ENCODE results near the gene IL1RAPL1.
"Not testable (repeated sequence)": the region's sequence is repeated elsewhere in the genome, so short reads cannot be mapped to it uniquely, and the experiment has no call there.

Gene IL1RAPL1

DNA sequence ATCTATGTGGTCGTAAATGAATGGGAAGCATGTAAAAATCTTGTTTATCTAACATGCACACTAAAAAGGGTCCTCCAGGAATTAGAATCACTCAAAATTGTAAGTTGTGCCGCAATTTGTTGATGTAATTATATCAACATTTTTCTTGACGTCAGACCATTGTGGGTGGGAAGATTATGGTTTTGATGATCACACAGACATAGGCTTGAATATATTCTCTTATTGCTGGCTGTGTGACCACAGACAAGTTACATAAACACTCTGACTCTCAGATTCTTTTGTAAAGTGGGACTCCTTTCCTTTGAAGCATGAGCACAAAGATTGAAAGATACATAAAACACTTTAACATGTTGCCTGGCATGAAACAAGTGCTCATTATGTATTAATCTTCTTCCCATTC, 51.5 kb downstream of the IL1RAPL1 start:
- DNase-seq, result no peak

DNA sequence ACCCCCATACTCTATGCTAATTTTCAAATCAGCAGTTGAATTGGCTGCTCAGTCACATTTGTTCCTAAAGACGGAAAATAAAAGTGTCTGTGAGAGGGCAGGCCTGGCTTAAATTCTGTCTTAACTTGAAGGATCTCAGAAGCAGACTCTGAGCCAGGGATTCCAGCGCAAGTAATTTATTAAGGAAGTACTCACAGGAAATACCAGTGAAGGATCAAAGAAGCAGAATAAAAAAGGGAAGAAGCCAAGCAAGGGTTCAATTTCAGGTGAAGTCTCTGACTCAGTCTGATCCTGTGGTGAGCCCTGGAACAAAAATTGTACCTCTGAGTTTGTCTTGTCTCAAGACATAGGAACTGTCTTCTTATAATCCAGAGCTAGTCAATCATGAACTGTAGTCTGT, 52.2 kb downstream of the IL1RAPL1 start:
- DNase-seq, result no peak

DNA sequence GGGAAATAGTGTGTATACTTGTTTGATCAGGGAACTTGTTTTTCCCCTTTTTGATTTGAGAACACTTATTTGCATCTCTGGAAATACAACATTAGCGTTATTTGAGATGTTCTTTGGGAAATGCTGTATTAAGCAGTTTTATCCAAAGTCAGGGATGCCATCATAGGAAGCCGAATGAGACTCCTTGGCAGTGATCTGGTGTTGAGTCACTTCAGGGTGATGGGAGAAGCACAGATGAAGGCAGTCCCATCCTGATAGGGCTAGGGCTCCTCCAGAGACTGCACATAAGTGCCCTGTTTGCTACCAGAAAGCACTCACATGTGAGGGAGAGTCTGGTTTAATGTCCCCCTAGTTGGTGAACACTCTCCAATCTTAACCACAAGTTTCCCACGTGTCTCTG, 62.3 kb downstream of the IL1RAPL1 start:
- no peak for DNase-seq

DNA sequence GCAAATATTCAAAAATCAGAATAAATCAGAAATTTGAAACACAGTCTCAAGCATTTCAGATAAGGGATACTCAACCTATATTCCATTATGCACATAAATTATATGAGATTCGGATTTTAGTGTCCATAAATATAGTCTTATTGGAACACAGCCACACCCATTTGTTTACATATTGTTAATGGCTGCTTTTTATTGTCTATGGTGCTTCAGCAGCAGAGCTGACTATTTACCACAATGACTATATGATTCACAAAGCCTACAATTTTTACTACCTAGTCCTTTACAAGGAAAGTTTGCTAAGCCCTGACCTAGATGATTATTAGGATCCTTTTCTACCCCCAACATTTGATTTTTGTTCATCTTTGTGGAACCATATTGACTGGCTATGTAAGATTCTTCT, 63.9 kb downstream of the IL1RAPL1 start:
- no peak for DNase-seq

DNA sequence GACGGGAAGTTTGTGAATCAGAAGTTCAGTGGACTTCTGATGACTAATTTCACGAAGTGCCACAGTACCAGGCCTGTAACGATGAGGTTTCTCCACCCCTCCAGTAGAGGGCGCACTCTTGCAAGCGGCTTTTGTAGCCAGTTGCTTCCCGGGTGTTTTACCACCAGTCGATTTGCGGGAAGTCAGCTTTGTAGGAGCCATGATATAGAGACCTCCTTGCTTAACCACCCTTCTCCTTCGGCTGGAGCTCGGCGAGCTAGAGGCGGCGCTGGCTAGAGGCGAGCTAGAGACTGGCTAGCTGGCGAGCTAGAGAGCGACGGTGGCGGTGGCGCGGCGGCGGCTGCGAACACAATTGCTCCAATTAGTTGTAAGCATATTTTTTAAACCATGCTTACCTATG, 72.0 kb downstream of the IL1RAPL1 start:
- no peak for DNase-seq

DNA sequence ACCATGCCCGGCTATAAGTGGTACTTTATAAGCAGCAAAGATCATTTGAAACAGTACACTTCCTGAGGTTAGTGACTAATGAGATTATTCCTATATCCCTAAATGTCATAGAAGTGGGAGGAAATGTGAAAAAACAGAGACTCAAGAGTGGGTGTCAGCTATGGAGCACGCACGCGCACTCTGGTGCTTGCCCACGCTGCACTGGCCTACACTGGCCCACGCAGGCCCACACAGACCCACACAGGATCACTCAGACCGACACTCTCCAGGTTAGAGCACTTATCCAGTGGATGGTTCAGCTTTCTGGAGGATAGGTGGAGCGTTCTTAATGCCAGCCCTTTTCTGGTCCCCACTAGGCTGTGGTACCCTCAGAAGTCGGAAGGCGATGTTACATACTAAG, 78.5 kb downstream of the IL1RAPL1 start:
- DNase-seq, result peak in 1 of 2 experiments; percentile 2

DNA sequence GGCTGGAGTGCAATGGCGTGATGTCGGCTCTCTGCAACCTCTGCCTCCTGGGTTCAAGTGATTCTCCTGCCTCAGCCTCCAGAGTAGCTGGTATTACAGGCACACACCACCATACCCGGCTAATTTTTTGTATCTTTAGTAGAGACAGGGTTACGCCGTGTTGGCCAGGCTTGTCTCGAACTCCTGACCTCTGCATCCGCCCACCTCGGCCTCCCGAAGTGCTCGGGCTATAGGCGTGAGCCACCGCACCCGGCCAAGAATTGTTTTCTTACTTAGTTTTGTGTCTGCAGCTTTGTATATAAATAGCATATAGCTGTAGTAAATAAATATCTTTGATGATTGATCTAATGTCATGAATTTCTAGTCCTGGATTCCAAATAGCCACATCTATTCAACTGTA, 81.1 kb downstream of the IL1RAPL1 start:
- DNase-seq, result no peak

DNA sequence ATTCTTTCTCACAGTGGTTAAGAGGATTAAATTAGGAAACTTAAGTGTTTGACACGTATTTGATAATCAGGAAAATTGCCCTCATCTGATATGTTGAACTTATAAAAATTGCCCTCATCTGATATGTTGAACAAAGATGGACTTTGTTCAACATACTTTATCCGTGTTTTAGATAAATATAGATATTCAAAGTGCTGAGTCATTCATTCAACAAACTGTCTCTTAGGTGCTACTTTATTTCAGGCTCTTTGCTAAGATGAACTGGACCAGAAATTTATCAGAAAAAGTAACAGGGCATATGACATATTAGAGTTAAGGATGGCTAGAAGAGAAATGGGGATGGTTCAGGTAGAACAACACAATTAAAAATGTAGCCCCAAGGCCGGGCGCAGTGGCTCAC, 81.7 kb downstream of the IL1RAPL1 start:
- DNase-seq, result no peak

DNA sequence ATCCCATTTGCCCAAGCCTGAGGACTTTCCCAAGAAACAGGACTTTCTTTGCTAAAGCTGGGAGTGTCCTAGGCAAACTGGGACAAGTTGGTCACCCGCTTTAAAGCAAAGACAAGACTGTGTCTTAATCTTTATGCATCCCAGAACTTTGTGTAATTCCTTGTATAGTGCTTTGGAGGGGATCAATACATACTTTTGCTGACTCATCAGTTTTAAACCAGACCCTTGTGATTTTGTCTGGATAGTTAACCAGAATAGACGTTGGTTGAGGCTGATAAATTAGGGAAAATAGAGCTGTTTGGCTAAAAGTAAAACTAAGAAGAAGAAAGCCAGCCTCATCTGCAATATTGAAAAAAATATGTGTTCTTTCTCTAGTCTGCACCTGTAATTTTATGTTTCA, 82.8 kb downstream of the IL1RAPL1 start:
- DNase-seq, result no peak

DNA sequence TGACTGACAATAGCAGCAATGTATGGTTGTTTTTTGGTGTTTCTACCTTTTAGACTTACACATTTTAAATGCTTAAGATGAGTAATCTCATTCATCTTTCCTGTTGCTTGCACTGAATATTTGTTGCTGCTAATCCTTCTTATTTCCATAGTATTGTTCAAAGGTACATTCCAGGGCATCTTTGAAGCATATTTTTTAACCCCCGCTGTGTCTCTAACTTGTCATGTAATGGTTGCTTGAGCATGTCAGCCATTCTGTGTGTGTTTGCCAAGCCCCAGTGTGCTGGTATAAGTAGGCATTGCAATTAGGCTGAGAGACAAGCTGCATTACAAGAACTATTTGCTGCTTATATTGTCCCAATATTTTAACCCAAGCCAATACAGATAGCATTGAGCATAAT, 87.9 kb downstream of the IL1RAPL1 start:
- DNase-seq, result no peak

DNA sequence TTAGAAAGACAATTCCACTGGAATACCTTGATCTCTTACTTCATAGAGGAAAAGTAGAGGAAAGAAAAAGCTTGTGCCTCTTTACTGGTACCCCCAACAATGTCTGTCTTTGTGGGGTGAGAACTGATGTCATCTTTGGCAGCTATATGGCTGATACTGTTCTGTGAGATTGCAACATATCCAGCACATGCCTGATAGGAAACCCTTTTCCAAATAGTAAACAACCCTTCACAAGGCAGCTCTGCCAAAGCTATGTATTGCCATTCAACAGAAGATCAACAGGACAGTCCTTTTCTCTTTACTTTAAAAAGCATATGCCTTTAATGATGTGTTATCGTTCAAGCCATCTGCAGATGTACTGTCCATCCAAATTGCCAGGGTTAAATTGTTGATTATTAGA, 105.9 kb downstream of the IL1RAPL1 start:
- DNase-seq, result no peak

DNA sequence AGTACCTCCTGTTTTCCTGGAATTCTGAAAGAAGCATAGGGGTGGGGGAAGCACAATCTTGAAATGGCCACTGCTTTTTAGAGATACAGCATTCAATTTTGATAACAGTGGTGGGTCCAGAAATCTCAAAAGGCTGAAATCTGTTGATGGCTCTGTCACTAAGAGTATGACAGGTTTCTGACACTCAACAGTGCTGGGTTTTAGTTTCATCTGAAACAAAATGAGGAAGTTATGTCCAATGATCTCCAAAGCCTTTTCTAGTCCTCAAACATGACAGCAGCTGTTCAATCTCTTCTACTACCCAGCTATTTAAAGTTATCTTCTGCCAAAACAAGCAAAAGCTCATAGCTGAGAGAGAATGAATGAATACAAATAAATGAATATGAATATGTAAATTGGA, 110.5 kb downstream of the IL1RAPL1 start:
- peak in 1 of 2 experiments; percentile 3 for DNase-seq

DNA sequence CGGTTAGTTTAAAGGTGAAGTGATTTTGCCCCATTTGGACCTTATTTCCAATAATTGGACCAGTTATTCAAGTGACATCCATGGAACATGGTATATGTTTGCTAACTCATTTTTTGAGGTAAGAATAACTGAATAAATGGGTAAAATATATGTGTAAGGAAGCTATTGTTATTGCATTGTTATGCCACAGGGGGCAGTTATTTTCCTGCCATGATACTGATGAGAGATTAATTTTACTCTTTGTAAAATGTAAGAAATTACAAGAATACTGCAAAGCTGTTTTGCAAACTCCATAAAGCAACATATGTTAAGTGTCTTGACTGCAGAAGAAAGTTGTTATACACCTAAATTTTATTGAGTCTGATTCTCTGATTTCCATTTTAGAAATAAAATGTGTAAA, 114.0 kb downstream of the IL1RAPL1 start:
- DNase-seq, result no peak

DNA sequence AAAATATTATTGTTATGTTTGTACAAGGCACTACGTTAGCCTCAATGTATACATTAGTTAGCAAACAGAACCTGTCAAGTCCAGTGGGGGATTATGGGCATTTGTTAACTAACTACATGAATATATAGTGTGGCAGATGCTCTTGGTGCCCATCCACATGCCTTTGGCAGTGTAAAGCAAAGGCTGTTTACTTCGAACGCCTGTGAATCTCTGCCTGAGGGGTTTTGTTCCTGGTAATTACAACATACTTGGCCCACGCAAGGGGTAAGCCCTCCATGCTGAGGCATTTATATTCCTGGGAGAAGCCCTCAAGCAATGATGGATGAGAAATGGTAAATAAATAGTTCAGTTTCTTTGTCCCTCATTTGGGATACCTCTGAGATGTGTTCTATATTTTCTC, 119.7 kb downstream of the IL1RAPL1 start:
- DNase-seq, result peak in 1 of 2 experiments; percentile 1

DNA sequence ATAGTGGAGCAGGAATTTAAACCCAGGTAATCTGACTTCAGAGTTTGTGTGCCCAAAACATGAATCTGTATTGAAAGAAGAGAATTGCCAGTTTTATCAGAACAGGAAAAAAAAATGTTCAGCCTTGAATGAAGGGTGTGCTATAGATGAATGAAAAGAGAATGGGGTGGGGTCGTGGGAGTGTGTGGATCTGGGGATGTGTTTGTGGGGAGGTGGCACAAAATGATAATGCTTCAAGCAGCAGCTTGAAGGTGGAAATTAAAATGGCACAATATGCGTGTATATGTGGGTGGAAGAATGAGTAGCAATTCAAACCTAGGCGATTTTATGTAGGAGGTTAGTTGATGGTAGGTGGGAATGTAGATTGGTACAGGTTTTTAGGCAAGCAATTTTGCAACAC, 122.2 kb downstream of the IL1RAPL1 start:
- DNase-seq, result no peak

DNA sequence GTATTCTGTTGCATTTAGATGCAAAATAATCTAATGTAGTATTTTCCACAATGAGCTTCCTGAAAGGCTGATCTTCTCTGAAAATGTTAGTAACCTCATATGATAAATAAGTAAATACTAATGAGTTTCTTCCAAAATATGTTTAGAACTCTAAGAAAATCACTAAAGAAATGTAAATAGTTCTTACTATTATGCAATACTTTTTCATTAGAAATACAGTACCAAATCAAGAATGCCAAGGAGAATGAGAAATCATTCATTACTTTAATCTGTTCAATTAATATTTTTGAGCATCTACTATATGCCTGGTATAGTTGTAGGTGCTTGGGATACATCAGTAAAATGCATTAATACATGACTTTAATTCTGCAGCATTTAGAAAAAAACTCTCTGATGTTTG, 130.6 kb downstream of the IL1RAPL1 start:
- DNase-seq, result no peak

DNA sequence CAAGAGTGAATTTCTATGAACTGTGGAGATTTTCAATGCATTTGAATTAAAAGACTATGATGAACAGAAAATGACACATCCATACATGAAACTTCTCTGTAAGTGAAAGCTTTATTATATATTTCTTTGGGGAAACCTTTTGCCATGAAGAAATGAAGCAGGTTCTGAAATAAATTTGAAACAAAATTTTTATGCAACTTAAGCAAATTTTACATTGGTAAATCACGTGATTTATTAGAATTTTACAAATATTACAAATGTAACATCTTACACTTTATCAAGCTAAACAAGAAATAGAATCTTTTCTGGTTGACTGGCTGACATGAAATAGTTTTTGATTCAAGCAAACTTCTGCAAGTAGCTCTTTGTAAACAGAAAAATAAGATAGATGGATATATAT, 131.2 kb downstream of the IL1RAPL1 start:
- no peak for DNase-seq

DNA sequence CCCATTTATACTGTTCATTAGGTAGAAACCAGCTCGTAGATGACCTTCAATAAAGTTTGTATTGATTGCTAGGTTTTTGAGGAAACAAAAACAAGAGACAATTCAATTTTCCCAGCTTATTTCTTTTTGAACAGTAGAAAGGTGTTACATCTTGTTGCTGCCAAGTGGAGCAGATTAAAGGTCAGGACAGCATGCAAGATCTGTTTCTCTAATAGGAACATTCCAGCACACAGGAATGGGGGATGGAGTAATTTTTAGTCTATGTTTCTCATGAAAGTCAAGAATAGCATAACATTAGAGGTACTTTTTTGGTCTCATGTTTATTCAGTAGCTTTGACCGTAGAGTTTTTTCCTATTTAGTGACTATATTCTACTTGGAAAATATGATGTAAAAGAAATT, 132.4 kb downstream of the IL1RAPL1 start:
- DNase-seq, result no peak

DNA sequence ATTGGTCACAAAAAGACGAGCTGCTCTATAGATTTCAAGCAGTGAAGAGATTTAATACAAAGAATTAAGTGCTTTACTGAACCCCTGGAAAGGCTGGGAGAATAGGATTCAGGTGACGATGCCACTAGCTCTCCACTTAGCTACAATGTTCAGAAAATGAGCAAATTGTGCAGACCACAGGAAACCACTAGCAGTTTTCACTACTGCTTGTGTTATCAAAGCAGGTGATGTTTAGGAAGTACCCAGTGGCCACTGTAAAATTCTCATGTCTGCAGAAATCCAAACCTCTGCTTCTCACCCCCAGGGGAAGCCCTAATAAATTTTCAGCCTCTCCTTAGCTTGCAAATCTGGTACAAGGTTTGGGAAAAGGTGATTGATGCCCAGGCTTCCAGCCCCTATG, 165.1 kb downstream of the IL1RAPL1 start:
- DNase-seq, result peak in 1 of 2 experiments; percentile 8

DNA sequence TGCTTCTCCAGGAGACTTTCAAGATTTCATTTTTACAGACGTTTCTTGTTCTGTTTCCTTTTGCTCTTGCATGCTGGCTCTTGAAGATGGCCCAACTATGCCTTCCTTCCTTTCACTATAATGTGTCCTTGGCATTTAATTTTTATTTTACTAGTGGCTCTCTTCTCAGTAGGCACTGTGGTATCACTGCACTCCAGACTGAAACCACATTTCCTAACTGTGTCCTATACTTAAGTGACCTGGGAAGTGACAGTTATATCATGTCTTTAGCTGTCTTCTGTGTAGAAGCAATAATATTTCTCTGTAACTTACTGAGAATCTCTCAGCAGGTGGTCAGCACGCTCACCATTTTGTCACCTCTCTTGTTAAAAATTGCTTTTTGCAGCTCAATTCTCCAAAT, 168.9 kb downstream of the IL1RAPL1 start:
- no peak for DNase-seq

DNA sequence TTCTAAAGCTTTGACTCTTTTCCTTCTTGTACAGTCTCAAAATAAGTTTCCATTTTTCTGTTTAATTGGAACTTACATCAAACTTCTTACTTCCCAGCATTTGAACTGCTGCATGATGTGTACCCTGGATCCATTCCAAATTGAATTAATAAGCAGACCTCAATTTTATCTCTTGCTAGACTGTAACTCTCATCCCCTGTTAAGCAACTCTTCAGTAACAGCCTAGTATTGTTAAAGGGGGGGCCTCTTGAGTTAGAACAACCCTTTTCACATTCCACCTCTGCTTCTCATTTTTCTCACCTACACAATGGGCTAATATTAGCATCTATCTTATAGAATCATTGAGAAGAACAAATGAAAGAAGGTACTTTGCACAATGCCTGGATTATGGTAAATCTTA, 169.4 kb downstream of the IL1RAPL1 start:
- no peak for DNase-seq

DNA sequence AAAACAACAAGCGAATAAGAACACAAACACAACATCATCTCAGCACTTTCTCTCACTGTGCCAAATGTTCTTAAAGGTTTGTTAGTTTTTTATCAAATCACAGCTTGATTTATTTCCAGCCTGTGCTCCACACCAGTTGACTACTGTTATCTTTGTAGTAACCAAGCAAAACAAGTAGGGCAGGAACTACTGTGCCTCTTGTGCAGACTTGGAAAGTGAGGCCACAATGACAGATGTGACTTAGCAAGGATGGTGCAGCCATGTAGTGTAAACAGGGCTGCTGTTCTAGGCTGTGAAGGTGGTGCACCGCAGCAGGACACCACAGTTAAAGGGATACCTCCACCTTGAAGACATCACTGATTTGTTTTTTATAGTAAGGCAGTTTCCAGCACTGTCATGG, 170.0 kb downstream of the IL1RAPL1 start:
- no peak for DNase-seq

DNA sequence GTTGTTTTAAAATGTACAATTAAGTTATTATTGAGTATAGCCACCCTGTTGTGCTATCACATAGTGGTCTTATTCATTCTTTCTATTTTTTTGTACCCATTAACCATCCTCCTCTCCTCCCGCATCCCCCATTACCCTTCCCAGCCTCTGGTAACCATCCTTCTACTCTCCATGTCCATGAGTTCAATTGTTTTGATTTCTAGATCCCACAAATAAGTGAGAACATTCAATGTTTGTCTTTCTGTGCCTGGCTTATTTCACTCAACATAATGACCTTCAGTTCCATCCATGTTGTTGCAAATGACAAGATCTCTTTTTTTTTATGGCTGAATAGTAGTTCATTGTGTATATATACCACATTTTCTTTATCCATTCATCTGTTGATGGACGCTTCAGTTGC, 179.3 kb downstream of the IL1RAPL1 start:
- not testable (repeated sequence) for DNase-seq

DNA sequence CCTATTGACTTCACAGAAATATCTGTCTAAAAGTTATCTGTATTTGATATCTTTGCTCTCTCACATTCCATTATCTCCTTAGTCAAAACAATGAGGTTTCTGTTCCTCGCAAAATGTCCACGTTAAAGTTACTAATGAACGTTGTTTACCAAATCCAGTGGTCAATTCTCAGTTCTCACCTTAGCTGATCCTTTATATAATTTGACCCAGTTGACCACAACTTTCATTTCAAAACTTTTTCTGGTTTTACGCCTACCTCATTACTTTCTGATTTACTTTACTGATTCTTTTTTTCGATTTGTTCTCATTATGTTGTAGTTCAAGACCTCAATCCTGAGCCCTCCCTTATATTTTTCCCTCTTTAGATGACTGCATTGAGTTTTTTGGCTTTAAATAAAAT, 186.6 kb downstream of the IL1RAPL1 start:
- DNase-seq, result no peak

DNA sequence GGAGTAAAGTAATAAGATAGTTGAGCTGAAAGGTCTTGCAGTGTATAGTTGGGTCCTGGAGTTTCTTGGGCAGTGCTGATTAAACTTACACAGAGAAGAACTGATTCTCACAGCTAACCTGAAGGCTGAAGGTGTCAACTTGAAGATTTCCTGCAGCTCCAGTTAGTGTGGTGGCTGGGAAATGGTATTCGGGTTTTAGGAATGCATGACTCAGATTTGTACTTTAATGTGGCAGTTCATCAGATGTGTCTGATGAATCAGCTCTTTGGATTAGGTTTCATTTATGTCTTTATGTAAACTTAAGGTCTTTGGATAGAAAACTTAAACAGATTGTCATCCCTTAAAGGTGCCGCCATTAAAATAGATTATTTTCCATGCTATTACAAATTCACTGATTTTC, 200.0 kb downstream of the IL1RAPL1 start:
- no peak for DNase-seq

DNA sequence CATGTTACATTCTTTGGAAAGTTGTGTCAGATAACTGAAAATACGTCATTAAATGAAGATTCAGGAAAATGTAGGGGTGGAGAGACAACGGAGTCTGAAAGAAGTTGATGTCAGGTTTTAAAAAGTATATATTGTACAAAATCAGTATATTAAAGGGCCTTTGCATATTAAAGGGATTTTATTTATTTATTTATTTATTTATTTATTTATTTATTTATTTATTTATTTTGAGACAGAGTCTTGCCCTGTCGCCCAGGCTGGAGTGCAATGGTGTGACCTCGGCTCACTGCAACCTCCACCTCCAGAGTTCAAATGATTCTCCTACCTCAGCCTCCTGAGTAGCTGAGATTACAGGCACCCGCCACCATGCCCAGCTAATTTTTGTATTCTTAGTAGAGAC, 213.4 kb downstream of the IL1RAPL1 start:
- not testable (repeated sequence) for DNase-seq
